ENCODE results near the gene CAPN10. TPM values are rescaled to one million over a fixed set of nuclear protein-coding genes. Genes with fewer than 3 reads are reported as not detected.

CAPN10 gene
- total and polyA plus RNA-seq, 4 donors, result 28.2 to 42.9 (median 33.5) TPM

- H3K27ac ChIP-seq (ENCODE audit: low read depth in 1 of 2, low read length in 1 of 2), result no peak overlapping the region
- H3K9ac ChIP-seq (ENCODE audit: insufficient read depth in 1 of 2, low read length in 2 of 2), result no peak overlapping the region
- no peaks in the 10 kb centered on the region for H3K9me3 ChIP-seq (ENCODE audit: control insufficient read depth in 4 of 4, insufficient read depth in 3 of 4, low read length in 3 of 4)
- WGBS, 2 donors, result 35 to 36% methylated on average over 49 to 51 of the region's 51 CpGs
- DNase-seq (peak in 2 of 3 donors; percentile 2 to 38), ATAC-seq (ENCODE audit: insufficient read depth, low FRiP score) (no peak)
- no peak overlapping the region for H3K4me3 ChIP-seq
- H3K4me1 ChIP-seq (ENCODE audit: control insufficient read depth in 5 of 5, insufficient read depth in 5 of 5, low read length in 5 of 5), result peaks cover 9 to 31% (median 16%) of the 10 kb centered on the region in 5 donors
- peaks cover 0 to 14% (median 4%) of the 10 kb centered on the region in 4 donors for H3K36me3 ChIP-seq (ENCODE audit: control insufficient read depth in 4 of 4, insufficient read depth in 4 of 4, low read length in 4 of 4)
- H3K27me3 ChIP-seq (ENCODE audit: control insufficient read depth in 3 of 3, insufficient read depth in 3 of 3, low read length in 2 of 3), result no peaks in the 10 kb centered on the region
- TF ChIP-seq CTCF (IDR thresholded peaks at IDR 0.05; ENCODE audit: control extremely low read depth, extremely low read depth), result no peak
Measured at GRCh38 chr2:240557101-240557751, 29.3 kb upstream of the CAPN10 start.

- peaks cover 9 to 31% (median 16%) of the 10 kb centered on the region in 5 donors for H3K4me1 ChIP-seq (ENCODE audit: control insufficient read depth in 5 of 5, insufficient read depth in 5 of 5, low read length in 5 of 5)
- no peaks in the 10 kb centered on the region for H3K27me3 ChIP-seq (ENCODE audit: control insufficient read depth in 3 of 3, insufficient read depth in 3 of 3, low read length in 2 of 3)
- no peak within 1 kb of the TSS for H3K9ac ChIP-seq (ENCODE audit: insufficient read depth in 1 of 2, low read length in 2 of 2)
- peaks cover 0 to 12% (median 3%) of the 10 kb centered on the region in 4 donors for H3K36me3 ChIP-seq (ENCODE audit: control insufficient read depth in 4 of 4, insufficient read depth in 4 of 4, low read length in 4 of 4)
- no peaks in the 10 kb centered on the region for H3K9me3 ChIP-seq (ENCODE audit: control insufficient read depth in 4 of 4, insufficient read depth in 3 of 4, low read length in 3 of 4)
- TF ChIP-seq CTCF (IDR thresholded peaks at IDR 0.05; ENCODE audit: control extremely low read depth, extremely low read depth), result no peak
- H3K27ac ChIP-seq (ENCODE audit: low read depth in 1 of 2, low read length in 1 of 2), result no peak within 1 kb of the TSS
- 5 to 7% methylated on average over 43 to 47 of the region's 47 CpGs for WGBS, 2 donors
- DNase-seq, result peak; percentile 66 to 80 (median 77)
- ATAC-seq (ENCODE audit: insufficient read depth, low FRiP score), result peak; percentile 22
- no peak within 1 kb of the TSS for H3K4me3 ChIP-seq
Measured at GRCh38 chr2:240557808-240558207, 28.7 kb upstream of the CAPN10 start, which contains the start of gene ANKMY1. TSS of gene ANKMY1 (minus strand) at chr2:240557988. CDS start at chr2:240557335, 653 bp downstream.

GRCh38 chr2:240558236-240558761, 28.2 kb upstream of the CAPN10 start:
- no peaks in the 10 kb centered on the region for H3K27me3 ChIP-seq (ENCODE audit: control insufficient read depth in 3 of 3, insufficient read depth in 3 of 3, low read length in 2 of 3)
- no peak for TF ChIP-seq CTCF (IDR thresholded peaks at IDR 0.05; ENCODE audit: control extremely low read depth, extremely low read depth)
- peaks cover 0 to 9% (median 2%) of the 10 kb centered on the region in 4 donors for H3K36me3 ChIP-seq (ENCODE audit: control insufficient read depth in 4 of 4, insufficient read depth in 4 of 4, low read length in 4 of 4)
- no peak overlapping the region for H3K4me3 ChIP-seq
- WGBS, 2 donors, result 82 to 83% methylated on average over 18 of the region's 18 CpGs
- H3K27ac ChIP-seq (ENCODE audit: low read depth in 1 of 2, low read length in 1 of 2), result no peak overlapping the region
- peaks cover 9 to 31% (median 16%) of the 10 kb centered on the region in 5 donors for H3K4me1 ChIP-seq (ENCODE audit: control insufficient read depth in 5 of 5, insufficient read depth in 5 of 5, low read length in 5 of 5)
- no peak overlapping the region for H3K9ac ChIP-seq (ENCODE audit: insufficient read depth in 1 of 2, low read length in 2 of 2)
- no peaks in the 10 kb centered on the region for H3K9me3 ChIP-seq (ENCODE audit: control insufficient read depth in 4 of 4, insufficient read depth in 3 of 4, low read length in 3 of 4)
- ATAC-seq (ENCODE audit: insufficient read depth, low FRiP score) (no peak), DNase-seq (peak in 1 of 3 donors; percentile 9)
